K562 (cell line): ENCODE results near the gene KNL1. TPM values are rescaled to one million over a fixed set of nuclear protein-coding genes. Genes with fewer than 3 reads are reported as not detected.

Experiments used
- ATAC-seq: fragments of 200-7000 bp; cut with Tn5 transposase; 3 replicates; pipeline ENCODE4 v1.9.1; 2020; ENCODE audit warnings: moderate library complexity
- BruUV-seq: library from RNA; stranded (reverse); fragments of 400-500 nt; replicated peaks from 2 replicates; lab custom pipeline; 2021; lab: Mats Ljungman, UMichigan
- CTCF ChIA-PET: fragments of 300-600 bp; formaldehyde crosslinking; extraction: SDS; loops from one replicate; lab custom pipeline; 2021; ENCODE audit warnings: low intra/inter-chr PET ratio; lab: Yijun Ruan, JAX
- POLR2A ChIA-PET: fragments of 300-600, 350-650 bp; sonication (Branson Sonifier 250); formaldehyde crosslinking; extraction: SDS; loops from one replicate; lab custom pipeline; 2021; ENCODE audit warnings: antibody characterized with exemption, inconsistent platforms; lab: Yijun Ruan, JAX
- DNase-seq, 4 experiments: peaks; one replicate each; pipeline versions ENCODE4 v3.0.0 to v3.0.0-alpha.2; 2011 to 2018; ENCODE audit warnings: low spot score in 3 of 4, mixed read lengths in 3 of 4; ENCODE audit errors: extremely low read depth in 1 of 4
- FAIRE-seq: peaks from 2 replicates; lab custom pipeline; 2011; peaks lifted over from hg19 to GRCh38; lab: Jason Lieb, UNC
- H2AFZ ChIP-seq: 2 replicates; pipeline ENCODE4 v1.6.0; 2011; ENCODE audit warnings: low read depth, low read length, control low read depth, inconsistent platforms
- H3K27ac ChIP-seq: fragments of 200-600 bp; 3 replicates; pipeline ENCODE4 v1.8.0; 2011; ENCODE audit warnings: low read depth, mild to moderate bottlenecking, control low read depth, inconsistent platforms, low read length, moderate library complexity, mixed read lengths; ENCODE audit errors: extremely low read depth
- H3K27me3 ChIP-seq, 2 experiments: fragments of 300-600 bp in 1 of 2; 2 replicates in 1 of 2; 3 replicates in 1 of 2; pipeline versions ENCODE4 v1.6.0 to v1.8.0; 2011; ENCODE audit warnings: inconsistent platforms in 2 of 2, low read length in 2 of 2, mild to moderate bottlenecking in 1 of 2, mixed read lengths in 1 of 2, moderate library complexity in 1 of 2; ENCODE audit not compliant: control insufficient read depth in 2 of 2, insufficient read depth in 2 of 2
- H3K36me3 ChIP-seq: fragments of 300-600 bp; 3 replicates; pipeline ENCODE4 v1.8.0; 2011; ENCODE audit warnings: mild to moderate bottlenecking, low read length, inconsistent platforms; ENCODE audit not compliant: control insufficient read depth, insufficient read depth
- H3K4me1 ChIP-seq, 2 experiments: fragments of 200-600 bp in 1 of 2; replicated peaks in 1 of 2; 2 replicates in 1 of 2; 3 replicates in 1 of 2; pipeline versions ENCODE4 v1.5.1 to v1.8.0; 2011; ENCODE audit warnings: inconsistent platforms in 2 of 2, low read length in 2 of 2, mild to moderate bottlenecking in 1 of 2, mixed read lengths in 1 of 2, moderate library complexity in 1 of 2; ENCODE audit not compliant: control insufficient read depth in 2 of 2, insufficient read depth in 2 of 2
- H3K4me2 ChIP-seq: 2 replicates; pipeline ENCODE4 v1.6.1; 2011; ENCODE audit warnings: low read length, control low read depth, inconsistent platforms, mixed read lengths; ENCODE audit not compliant: insufficient read depth
- H3K4me3 ChIP-seq: fragments of 200-600 bp; sonication (generic), shearing (Covaris generic); 2 replicates; pipeline ENCODE4 v1.5.1; 2016; ENCODE audit warnings: control low read depth, inconsistent platforms
- H3K79me2 ChIP-seq: fragments of 200-600 bp; 3 replicates; pipeline ENCODE4 v1.8.0; 2011; ENCODE audit warnings: low read length, inconsistent platforms; ENCODE audit not compliant: control insufficient read depth, insufficient read depth
- H3K9ac ChIP-seq, 2 experiments: 2 replicates each; pipeline versions ENCODE4 v1.6.0 to v1.6.1; 2011; ENCODE audit warnings: low read depth in 2 of 2, low read length in 2 of 2, control low read depth in 1 of 2, inconsistent platforms in 1 of 2, mild to moderate bottlenecking in 1 of 2, mixed read lengths in 1 of 2; ENCODE audit not compliant: insufficient read depth in 1 of 2
- H3K9me1 ChIP-seq: one replicate; pipeline ENCODE4 v1.6.0; 2011; ENCODE audit warnings: inconsistent platforms, mild to moderate bottlenecking, low read length, moderate library complexity; ENCODE audit not compliant: control insufficient read depth, insufficient read depth
- H3K9me3 ChIP-seq: replicated peaks from 2 replicates; pipeline ENCODE4 v1.5.1; 2011; ENCODE audit warnings: low read depth, low read length, inconsistent platforms; ENCODE audit not compliant: control insufficient read depth, insufficient read depth
- H4K20me1 ChIP-seq: replicated peaks from 2 replicates; pipeline ENCODE4 v1.6.1; 2011; ENCODE audit warnings: low read length, inconsistent platforms, mixed read lengths; ENCODE audit not compliant: control insufficient read depth, insufficient read depth
- CBFA2T3 ChIP-seq: fragments of 450-650 bp; IDR thresholded peaks from 2 replicates; pipeline ENCODE4 v1.6.1; 2017
- CREBBP ChIP-seq: IDR thresholded peaks from one replicate; pipeline ENCODE4 v1.6.1; 2012; ENCODE audit warnings: low read depth, mild to moderate bottlenecking, control low read depth, inconsistent platforms, low read length
- PHF21A ChIP-seq: fragments of 450-650 bp; IDR thresholded peaks from 2 replicates; pipeline ENCODE4 v1.6.1; 2017; ENCODE audit warnings: low read depth, borderline replicate concordance
- STAT5A ChIP-seq: IDR thresholded peaks from 2 replicates; pipeline ENCODE4 v1.6.1; 2012; ENCODE audit warnings: low read length, inconsistent platforms, borderline replicate concordance
- TARDBP ChIP-seq: fragments of 450-650 bp; IDR thresholded peaks from 2 replicates; pipeline ENCODE4 v1.6.1; 2016
- TCF3 ChIP-seq: sonication (generic); formaldehyde crosslinking; IDR thresholded peaks from 2 replicates; pipeline ENCODE4 v1.4.0; 2020; ENCODE audit warnings: mild to moderate bottlenecking, missing genetic modification reagents
- ZFP30 ChIP-seq: fragments of 250-450 bp; sonication (Bioruptor Pico); IDR thresholded peaks from 2 replicates; pipeline ENCODE4 v1.8.0; 2022; ENCODE audit warnings: moderate library complexity, mild to moderate bottlenecking, inconsistent platforms, borderline replicate concordance
- ZNF121 ChIP-seq: sonication (generic); formaldehyde crosslinking; conservative IDR thresholded peaks from 2 replicates; pipeline ENCODE4 v1.8.0; 2022; ENCODE audit warnings: missing genetic modification reagents
- ZNF212 ChIP-seq: fragments of 450-650 bp; formaldehyde crosslinking; IDR thresholded peaks from 2 replicates; pipeline ENCODE4 v1.4.0; 2020; ENCODE audit warnings: mild to moderate bottlenecking
- ZNF23 ChIP-seq: fragments of 250-450 bp; sonication (Bioruptor Pico); IDR thresholded peaks from 2 replicates; pipeline ENCODE4 v1.4.0; 2020; ENCODE audit warnings: mild to moderate bottlenecking
- ZNF444 ChIP-seq: fragments of 250-450 bp; sonication (Bioruptor Pico); IDR thresholded peaks from 2 replicates; pipeline ENCODE4 v1.4.0; 2020; ENCODE audit warnings: mild to moderate bottlenecking, moderate library complexity
- WGBS: fragments of 100-300 bp; shearing (Covaris generic); methylation state at CpG from one replicate; pipeline ENCODE4 v1.1.6; 2016; ENCODE audit warnings: low coverage, mixed read lengths; ENCODE audit not compliant: insufficient coverage; ENCODE audit errors: missing lambda C conversion rate; 5-methylcytosine and 5-hydroxymethylcytosine counted together
- in situ Hi-C: fragments of 300-500 bp; cut with MboI; formaldehyde crosslinking; loops from 4 replicates; pipeline ENCODE4 v1.15.0; 2018; ENCODE audit warnings: inconsistent platforms, mixed read lengths
- intact Hi-C: fragments of 100-400 bp; cut with micrococcal nuclease; formaldehyde crosslinking; loops from 2 replicates; pipeline ENCODE4 v1.14.2; 2022
- polyA plus RNA-seq, 8 experiments: library from polyadenylated mRNA; depleted of rRNA in 4 of 8; stranded (reverse) in 5 of 8; unstranded in 3 of 8; fragments of >200 nt; fragmentation: Nextera tagmentation in 2 of 8; fragmentation: Illumina TruSeq in 1 of 8; extraction: Ambion mirVana in 2 of 8; extraction: Trizol in 1 of 8; gene quantifications; 2 replicates each; pipeline versions ENCODE4 v1.2.1 to v1.2.3, GENCODE V29; 2011 to 2014; ENCODE audit warnings: inconsistent platforms in 1 of 8, missing spikeins in 1 of 8
- total RNA-seq, 7 experiments: library from RNA; depleted of rRNA in 6 of 7; stranded (reverse); fragments of >200 nt in 6 of 7; fragmentation: Illumina TruSeq in 2 of 7; extraction: Trizol in 2 of 7; gene quantifications; 2 replicates each; pipeline versions ENCODE4 v1.2.1 to v1.2.3, GENCODE V29; 2011 to 2021; ENCODE audit warnings: low replicate concordance in 1 of 7
- TF ChIP-seq, protein P1 (sequence below): fragments of 450-650 bp; IDR thresholded peaks from 2 replicates; pipeline ENCODE4 v1.6.1; 2018; ENCODE audit not compliant: partially characterized antibody
- TF ChIP-seq, protein P2 (sequence below): sonication (generic); IDR thresholded peaks from 2 replicates; pipeline ENCODE4 v1.6.1; 2016

The KNL1 gene
- total and polyA plus RNA-seq, 9 of the 15 experiments (the other 6 are each of a cell fraction or from before 2014, with no cell fraction given), result 14.5 to 65.4 (median 34.6) TPM

- in situ Hi-C loops, result no loop called here
- Histone ChIP-seq H3K9me1 (no peaks in the 10 kb centered on the region), H3K27me3 (no peaks in the 10 kb centered on the region), H3K4me2 (no peak overlapping the region), H3K27ac (no peak overlapping the region; the same call in 2 of the 3 replicates), H3K79me2 (no peaks in the 10 kb centered on the region), H3K9me3 (no peaks in the 10 kb centered on the region), H2AFZ (no peak overlapping the region), H3K36me3 (peaks cover 50% of the 10 kb centered on the region), H3K4me1 (peaks cover 0 to 4% of the 10 kb centered on the region in 2 experiments; a peak in 2 of 5 replicates), H3K4me3 (no peak overlapping the region), H4K20me1 (no peaks in the 10 kb centered on the region), H3K9ac (no peak overlapping the region)
- POLR2A ChIA-PET, result interaction anchor here (0.6 to 1.5 kb wide), 5 partner anchors 9 to 356 kb away, joined by 3 to 8 read pairs (median 5); no protein-coding TSS in a partner anchor
- DNase-seq (peak in 1 of 4 experiments; percentile 19), FAIRE-seq (no peak), ATAC-seq (no peak)
- CTCF ChIA-PET, result no interaction called here
- 48% methylated on average over 2 of the region's 2 CpGs for WGBS
- intact Hi-C loops, result no loop called here
- TF ChIP-seq TCF3 (CRISPR knock-in tag) (peak; percentile 21; the same call in 1 of the 2 replicates), TARDBP (no peak), ZNF23 (CRISPR knock-in tag) (no peak), CREBBP (no peak), ZFP30 (CRISPR knock-in tag) (no peak), STAT5A (no peak), CBFA2T3 (peak; percentile 34; the same call in 1 of the 2 replicates), PHF21A (no peak), ZNF121 (no peak), ZNF212 (CRISPR knock-in tag) (no peak), ZNF444 (CRISPR knock-in tag) (no peak)
- TF ChIP-seq, protein P1, sequence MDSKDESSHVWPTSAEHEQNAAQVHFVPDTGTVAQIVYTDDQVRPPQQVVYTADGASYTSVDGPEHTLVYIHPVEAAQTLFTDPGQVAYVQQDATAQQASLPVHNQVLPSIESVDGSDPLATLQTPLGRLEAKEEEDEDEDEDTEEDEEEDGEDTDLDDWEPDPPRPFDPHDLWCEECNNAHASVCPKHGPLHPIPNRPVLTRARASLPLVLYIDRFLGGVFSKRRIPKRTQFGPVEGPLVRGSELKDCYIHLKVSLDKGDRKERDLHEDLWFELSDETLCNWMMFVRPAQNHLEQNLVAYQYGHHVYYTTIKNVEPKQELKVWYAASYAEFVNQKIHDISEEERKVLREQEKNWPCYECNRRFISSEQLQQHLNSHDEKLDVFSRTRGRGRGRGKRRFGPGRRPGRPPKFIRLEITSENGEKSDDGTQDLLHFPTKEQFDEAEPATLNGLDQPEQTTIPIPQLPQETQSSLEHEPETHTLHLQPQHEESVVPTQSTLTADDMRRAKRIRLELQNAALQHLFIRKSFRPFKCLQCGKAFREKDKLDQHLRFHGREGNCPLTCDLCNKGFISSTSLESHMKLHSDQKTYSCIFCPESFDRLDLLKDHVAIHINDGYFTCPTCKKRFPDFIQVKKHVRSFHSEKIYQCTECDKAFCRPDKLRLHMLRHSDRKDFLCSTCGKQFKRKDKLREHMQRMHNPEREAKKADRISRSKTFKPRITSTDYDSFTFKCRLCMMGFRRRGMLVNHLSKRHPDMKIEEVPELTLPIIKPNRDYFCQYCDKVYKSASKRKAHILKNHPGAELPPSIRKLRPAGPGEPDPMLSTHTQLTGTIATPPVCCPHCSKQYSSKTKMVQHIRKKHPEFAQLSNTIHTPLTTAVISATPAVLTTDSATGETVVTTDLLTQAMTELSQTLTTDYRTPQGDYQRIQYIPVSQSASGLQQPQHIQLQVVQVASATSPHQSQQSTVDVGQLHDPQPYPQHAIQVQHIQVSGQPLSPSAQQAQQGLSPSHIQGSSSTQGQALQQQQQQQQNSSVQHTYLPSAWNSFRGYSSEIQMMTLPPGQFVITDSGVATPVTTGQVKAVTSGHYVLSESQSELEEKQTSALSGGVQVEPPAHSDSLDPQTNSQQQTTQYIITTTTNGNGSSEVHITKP, result peak; percentile 11
- TF ChIP-seq, protein P2, sequence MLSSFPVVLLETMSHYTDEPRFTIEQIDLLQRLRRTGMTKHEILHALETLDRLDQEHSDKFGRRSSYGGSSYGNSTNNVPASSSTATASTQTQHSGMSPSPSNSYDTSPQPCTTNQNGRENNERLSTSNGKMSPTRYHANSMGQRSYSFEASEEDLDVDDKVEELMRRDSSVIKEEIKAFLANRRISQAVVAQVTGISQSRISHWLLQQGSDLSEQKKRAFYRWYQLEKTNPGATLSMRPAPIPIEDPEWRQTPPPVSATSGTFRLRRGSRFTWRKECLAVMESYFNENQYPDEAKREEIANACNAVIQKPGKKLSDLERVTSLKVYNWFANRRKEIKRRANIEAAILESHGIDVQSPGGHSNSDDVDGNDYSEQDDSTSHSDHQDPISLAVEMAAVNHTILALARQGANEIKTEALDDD, result no peak
- BruUV-seq, result no TSS peak
Measured at GRCh38 chr15:40623361-40623760, 29.3 kb downstream of the KNL1 start.
